Activated CD4-positive, alpha-beta T cell treated with anti-CD3 and anti-CD28 coated beads for 48 hours (primary cell): ENCODE data around the gene HLA-DQA1.
"Not testable (repeated sequence)": the region's sequence is repeated elsewhere in the genome, so short reads cannot be mapped to it uniquely, and the experiment has no call there.

Experiments used
- DNase-seq: peaks from one replicate; pipeline ENCODE4 v3.0.0-alpha.2; 2020

The HLA-DQA1 gene

GRCh38 chr6:32622545-32623401 is 14.4 kb upstream of the HLA-DQA1 start:
- DNase-seq = peak; percentile 57

DNA sequence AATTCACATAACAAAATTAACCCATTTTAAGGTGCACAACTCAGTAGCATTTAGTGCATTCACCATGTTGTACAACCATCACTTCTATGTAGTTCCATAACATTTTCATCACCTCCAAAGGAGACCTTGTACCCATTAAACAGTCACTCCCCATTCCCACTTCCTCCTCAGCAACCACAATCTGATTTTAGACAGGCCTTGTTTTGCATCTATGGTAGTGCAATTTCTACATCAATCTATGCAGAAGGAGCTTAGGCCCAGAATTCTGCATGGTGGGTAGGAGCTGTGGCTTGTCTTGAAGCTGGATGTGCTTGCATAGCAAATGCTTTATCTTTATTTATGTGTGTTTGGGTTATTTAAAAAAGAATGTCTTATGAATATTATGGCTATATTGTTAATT is 13.5 kb upstream of the HLA-DQA1 start:
- DNase-seq = no peak

- DNase-seq = no peak
Measured at GRCh38 chr6:32624565-32624964, 12.6 kb upstream of the HLA-DQA1 start.

- DNase-seq = no peak
Measured at GRCh38 chr6:32625137-32625536, 12.1 kb upstream of the HLA-DQA1 start.

GRCh38 chr6:32627249-32627648 is 10.0 kb upstream of the HLA-DQA1 start:
- DNase-seq = no peak

DNA sequence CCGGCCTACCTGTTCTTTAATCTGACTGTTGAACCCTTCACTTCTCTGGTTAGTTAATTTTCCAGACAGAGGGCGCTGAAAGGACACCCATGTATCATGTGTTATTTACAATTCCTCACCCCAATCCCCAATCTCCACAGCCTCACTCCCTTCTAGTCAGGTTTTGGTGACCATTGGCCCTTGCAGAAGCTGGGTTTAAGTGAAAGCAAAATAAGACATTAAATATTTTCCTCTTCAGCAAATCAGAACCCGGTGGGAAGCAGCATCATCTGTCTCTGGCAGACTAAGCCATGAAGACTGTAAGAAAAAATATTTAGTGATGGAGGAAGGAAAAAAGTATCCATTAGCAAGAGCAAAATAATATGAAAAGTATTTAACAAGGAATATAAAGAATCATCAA is 9.4 kb upstream of the HLA-DQA1 start:
- peak; percentile 22 for DNase-seq

DNA sequence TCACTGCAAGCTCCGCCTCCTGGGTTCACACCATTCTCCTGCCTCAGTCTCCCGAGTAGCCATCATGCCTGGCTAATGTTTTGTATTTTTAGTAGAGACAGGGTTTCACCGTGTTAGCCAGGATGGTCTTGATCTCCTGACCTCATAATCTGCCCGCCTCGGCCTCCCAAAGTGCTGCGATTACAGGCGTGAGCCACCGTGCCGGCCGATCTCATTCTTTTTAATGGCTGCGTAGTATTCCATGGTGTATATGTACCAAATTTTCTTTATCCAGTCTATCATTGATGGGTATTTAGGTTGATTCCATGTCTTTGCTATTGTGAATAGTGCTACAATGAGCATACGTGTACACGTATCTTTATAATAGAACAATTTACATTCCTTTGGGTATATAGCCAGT is 7.4 kb upstream of the HLA-DQA1 start:
- DNase-seq = not testable (repeated sequence)

DNA sequence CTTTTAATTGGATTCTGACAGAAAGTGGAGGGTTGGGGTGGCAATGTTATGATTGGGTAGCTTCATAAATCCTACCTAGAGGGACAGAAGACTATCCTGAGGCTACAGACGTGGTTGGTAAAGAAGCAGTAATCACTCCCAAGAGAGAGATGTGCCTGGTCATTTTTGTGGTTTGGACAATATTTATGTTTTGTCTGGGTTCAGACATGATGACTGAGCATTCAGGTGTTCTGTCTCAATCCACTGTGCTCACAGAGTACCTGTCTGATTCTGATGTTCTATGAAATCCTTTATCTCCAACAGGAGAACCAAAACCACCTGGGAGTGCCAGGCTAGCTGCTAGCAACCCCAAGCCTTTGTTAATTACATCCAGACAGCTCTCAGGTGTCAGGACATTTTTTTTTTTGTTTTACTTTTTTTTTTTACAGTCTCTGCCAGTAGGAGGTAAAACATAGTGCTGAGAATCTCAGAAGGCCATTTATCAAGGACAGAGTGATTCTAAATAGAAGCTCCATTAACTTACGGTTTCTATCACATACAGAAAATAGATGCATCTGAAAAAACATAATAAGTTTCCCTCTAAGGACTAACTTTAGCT is 1.6 kb upstream of the HLA-DQA1 start:
- DNase-seq = no peak

DNA sequence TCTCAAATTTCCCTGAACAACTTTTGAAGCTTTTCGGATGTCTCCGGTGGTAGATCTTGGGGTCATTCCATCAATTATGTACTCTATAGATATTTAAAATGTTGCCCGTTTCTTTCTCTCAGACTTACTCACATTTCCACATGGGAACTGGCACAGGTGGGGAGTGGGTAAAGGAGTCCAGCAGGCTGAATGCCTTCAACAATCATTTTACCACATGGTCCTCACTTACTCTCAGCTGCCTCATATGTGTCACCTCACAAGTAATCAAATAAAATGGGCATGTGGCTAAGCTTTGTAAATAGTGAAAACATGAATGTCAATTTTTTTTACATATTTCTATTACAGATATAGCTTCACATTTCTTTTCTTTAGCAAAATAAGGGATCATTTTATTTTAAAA is 677 bp downstream of the HLA-DQA1 start:
- no peak for DNase-seq

GRCh38 chr6:32638532-32639219 is 1.5 kb downstream of the HLA-DQA1 start:
- DNase-seq = no peak

DNA sequence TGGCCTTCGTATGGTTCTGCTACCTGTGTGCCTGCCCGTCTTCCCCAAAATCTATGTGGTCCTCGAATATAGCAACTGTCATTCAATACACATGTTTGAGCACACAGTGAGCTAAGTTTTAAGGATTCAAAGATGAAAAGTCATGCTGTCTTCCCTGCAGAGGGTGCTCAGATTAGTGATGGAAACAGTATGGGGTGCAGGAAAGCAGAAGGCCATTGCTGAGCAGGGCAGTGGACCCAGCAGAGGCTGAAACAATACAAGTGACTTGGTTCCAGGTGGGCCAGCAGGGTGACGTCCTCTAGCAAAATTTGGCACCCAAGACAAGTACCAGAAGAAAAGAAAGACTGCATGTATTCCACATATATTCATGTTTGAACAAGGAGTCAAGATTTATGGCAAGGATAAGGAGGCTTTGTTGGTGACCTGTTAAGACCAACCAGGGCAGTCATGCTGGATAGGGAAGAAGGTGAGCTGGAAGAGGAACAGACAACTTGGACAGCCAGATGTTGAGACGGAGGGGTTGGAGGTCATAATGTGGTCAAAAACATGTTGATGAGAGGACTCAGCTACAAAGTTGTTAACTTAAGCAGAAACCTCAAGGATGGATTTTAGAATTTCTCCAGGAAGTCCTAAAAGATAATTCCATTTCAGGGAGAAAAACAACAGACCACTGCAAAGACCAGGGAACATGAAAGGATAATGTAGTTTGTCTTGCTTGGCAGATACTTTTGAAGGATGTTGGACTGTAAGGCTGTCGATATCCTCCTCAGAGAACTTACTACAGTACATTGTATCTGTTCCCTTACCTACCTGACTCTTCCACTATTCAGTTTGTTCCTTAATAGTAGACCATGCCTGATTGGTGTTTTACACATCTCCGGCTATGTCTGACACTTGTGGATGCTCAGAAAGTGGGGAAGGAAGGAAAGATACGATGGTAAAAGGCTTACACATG is 2.5 kb downstream of the HLA-DQA1 start:
- no peak for DNase-seq

DNA sequence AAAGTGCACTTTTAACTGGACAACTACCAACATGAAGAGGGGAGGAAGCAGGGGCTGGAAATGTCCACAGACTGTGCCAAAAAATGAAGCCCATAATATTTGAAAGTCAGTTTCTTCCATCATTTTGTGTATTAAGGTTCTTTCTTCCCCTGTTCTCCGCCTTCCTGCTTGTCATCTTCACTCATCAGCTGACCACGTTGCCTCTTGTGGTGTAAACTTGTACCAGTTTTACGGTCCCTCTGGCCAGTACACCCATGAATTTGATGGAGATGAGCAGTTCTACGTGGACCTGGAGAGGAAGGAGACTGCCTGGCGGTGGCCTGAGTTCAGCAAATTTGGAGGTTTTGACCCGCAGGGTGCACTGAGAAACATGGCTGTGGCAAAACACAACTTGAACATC is 3.9 kb downstream of the HLA-DQA1 start:
- DNase-seq = no peak

GRCh38 chr6:32641785-32642719 is 4.8 kb downstream of the HLA-DQA1 start:
- DNase-seq = not testable (repeated sequence)

- no peak for DNase-seq
Measured at GRCh38 chr6:32642720-32643106, 5.5 kb downstream of the HLA-DQA1 start.

DNA sequence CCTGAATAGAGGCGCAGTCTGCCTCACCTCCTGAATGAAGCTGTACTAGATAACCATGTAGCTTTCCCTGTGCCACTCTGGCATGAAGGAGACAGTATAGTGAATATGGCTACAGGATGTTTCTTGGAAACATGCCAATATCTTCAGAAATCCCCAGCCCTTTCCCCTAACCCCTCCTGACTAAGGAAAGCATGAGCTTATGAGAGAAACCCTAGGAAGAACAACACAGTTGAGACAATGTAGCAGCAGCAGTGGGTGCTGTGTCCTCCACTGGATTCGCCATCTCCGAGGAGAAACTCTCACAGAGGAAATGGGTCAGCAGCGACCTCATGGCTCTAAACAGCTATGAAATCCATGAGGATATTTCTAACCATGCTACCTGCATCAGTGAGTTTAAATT is 6.7 kb downstream of the HLA-DQA1 start:
- DNase-seq = no peak

GRCh38 chr6:32645047-32645703 is 8.0 kb downstream of the HLA-DQA1 start:
- no peak for DNase-seq

DNA sequence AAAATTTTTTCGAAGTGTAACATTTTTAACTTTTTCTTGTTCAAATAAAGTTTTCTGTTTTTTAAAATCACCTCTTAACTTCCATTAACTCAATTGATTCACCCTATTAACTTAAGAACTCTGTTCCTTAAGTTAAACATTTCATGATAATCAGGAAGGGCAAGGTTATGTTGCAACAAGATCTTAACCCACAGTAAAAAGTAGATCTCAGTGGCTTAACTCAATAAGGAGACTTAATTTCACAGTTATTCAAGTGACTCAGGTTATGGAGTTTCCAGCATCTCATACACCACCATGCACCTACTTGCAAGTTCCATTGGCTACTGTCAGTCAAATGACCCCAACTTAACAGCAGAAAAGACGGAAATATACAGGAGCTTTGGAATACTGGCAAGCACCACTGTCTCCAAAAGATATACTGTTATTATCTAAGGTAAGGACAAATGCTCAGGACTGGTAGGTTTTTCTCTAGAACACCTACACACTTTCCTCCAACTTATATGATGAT is 18.1 kb downstream of the HLA-DQA1 start:
- no peak for DNase-seq

- DNase-seq = not testable (repeated sequence)
Measured at GRCh38 chr6:32657329-32657728, 20.1 kb downstream of the HLA-DQA1 start.

- not testable (repeated sequence) for DNase-seq
Measured at GRCh38 chr6:32657819-32658218, 20.6 kb downstream of the HLA-DQA1 start.

- no peak for DNase-seq
Measured at GRCh38 chr6:32658268-32658897, 21.2 kb downstream of the HLA-DQA1 start.
